BJ (cell line): ENCODE data around the gene MR1. TPM values are rescaled to one million over a fixed set of nuclear protein-coding genes. Genes with fewer than 3 reads are reported as not detected.
"Not testable (repeated sequence)": the region's sequence is repeated elsewhere in the genome, so short reads cannot be mapped to it uniquely, and the experiment has no call there.

Experiments used
- CTCF ChIA-PET: fragments of 350-600 bp; formaldehyde crosslinking; extraction: SDS; loops from one replicate; lab custom pipeline; 2021; ENCODE audit warnings: antibody characterized with exemption, inconsistent platforms; lab: Yijun Ruan, JAX
- POLR2A ChIA-PET: fragments of 300-600 bp; sonication (Branson Sonifier 250); formaldehyde crosslinking; extraction: SDS; loops from one replicate; lab custom pipeline; 2021; ENCODE audit warnings: antibody characterized with exemption; lab: Charles Lee
- DNase-seq: peaks from one replicate; pipeline ENCODE4 v3.0.0-alpha.2; 2011; ENCODE audit warnings: low read depth
- H3K27me3 ChIP-seq: 2 replicates; pipeline ENCODE4 v1.6.0; 2011; ENCODE audit warnings: low read length; ENCODE audit not compliant: control insufficient read depth, insufficient read depth
- H3K36me3 ChIP-seq: 2 replicates; pipeline ENCODE4 v1.5.1; 2011; ENCODE audit warnings: low read length; ENCODE audit not compliant: control insufficient read depth, insufficient read depth
- H3K4me3 ChIP-seq: 2 replicates; pipeline ENCODE4 v1.5.1; 2011; ENCODE audit warnings: low read depth, mild to moderate bottlenecking, control low read depth, low read length
- CTCF ChIP-seq: IDR thresholded peaks from 2 replicates; pipeline ENCODE4 v1.5.1; 2011; ENCODE audit warnings: low read depth, mild to moderate bottlenecking, control low read depth, inconsistent platforms, low read length, moderate library complexity; ENCODE audit not compliant: insufficient read depth
- polyA plus RNA-seq: library from polyadenylated mRNA; depleted of rRNA; stranded (reverse); fragments of >200 nt; gene quantifications from 2 replicates; pipeline ENCODE4 v1.2.3, GENCODE V29; 2011

Gene MR1
- polyA plus RNA-seq, 1 experiment: 25.0 TPM

- DNase-seq: no peak
- Histone ChIP-seq H3K27me3 (no peaks in the 10 kb centered on the region), H3K4me3 (no peak overlapping the region), H3K36me3 (no peaks in the 10 kb centered on the region)
- CTCF ChIA-PET: interaction anchor here (0.6 to 13.7 kb wide), 14 partner anchors 15 to 129 kb away, joined by 3 to 130 read pairs (median 4); partner anchors contain the start of gene STX6
- peak; percentile 71 for TF ChIP-seq CTCF
- POLR2A ChIA-PET: no interaction called here
Measured at GRCh38 chr1:181038399-181038873, 4.7 kb downstream of the MR1 start.

GRCh38 chr1:181040284-181040865 lies 6.6 kb downstream of the MR1 start:
- POLR2A ChIA-PET: no interaction called here
- CTCF ChIA-PET: interaction anchor here (0.6 to 13.7 kb wide), 5 partner anchors 11 to 125 kb away, joined by 3 to 130 read pairs (median 5); no protein-coding TSS in a partner anchor
- no peak for DNase-seq
- Histone ChIP-seq H3K36me3 (no peaks in the 10 kb centered on the region), H3K27me3 (no peaks in the 10 kb centered on the region), H3K4me3 (no peak overlapping the region)
- no peak for TF ChIP-seq CTCF

GRCh38 chr1:181043025-181043888 lies 9.5 kb downstream of the MR1 start:
- H3K4me3 ChIP-seq: no peak overlapping the region
- no peaks in the 10 kb centered on the region for H3K27me3 ChIP-seq
- POLR2A ChIA-PET: interaction anchor here (1.0 kb wide), 1 partner anchor 92 kb away, joined by 4 read pairs; no protein-coding TSS in a partner anchor
- TF ChIP-seq CTCF: no peak
- no peaks in the 10 kb centered on the region for H3K36me3 ChIP-seq
- DNase-seq: no peak
- CTCF ChIA-PET: interaction anchor here (1.2 to 13.7 kb wide), 4 partner anchors 12 to 98 kb away, joined by 3 to 130 read pairs (median 4); no protein-coding TSS in a partner anchor

GRCh38 chr1:181044449-181044966 lies 10.7 kb downstream of the MR1 start:
- no peak for TF ChIP-seq CTCF

GRCh38 chr1:181045946-181046345 lies 12.2 kb downstream of the MR1 start:
- H3K4me3 ChIP-seq, H3K36me3 ChIP-seq, POLR2A ChIA-PET, DNase-seq, H3K27me3 ChIP-seq: not testable (repeated sequence)
- CTCF ChIA-PET: interaction anchor here (1.4 kb wide), 2 partner anchors 9 to 34 kb away, joined by 3 to 4 read pairs; no protein-coding TSS in a partner anchor

More at GRCh38 chr1:181044449-181044966, 10.7 kb downstream of the MR1 start:
- no peak for DNase-seq
- ChIA-PET POLR2A (no interaction called here), CTCF (interaction anchor here (1.0 to 13.7 kb wide), 2 partner anchors 9 to 97 kb away, joined by 3 to 130 read pairs; no protein-coding TSS in a partner anchor)
- H3K36me3 ChIP-seq: no peaks in the 10 kb centered on the region
- no peak overlapping the region for H3K4me3 ChIP-seq
- H3K27me3 ChIP-seq: no peaks in the 10 kb centered on the region
